HUDEP-2 (cell line): ENCODE results near the gene RAB38.

Source experiments
- DNase-seq, 76 experiments: peaks; one replicate each; lab custom pipeline; 2025; ENCODE audit not compliant: unreplicated experiment in 76 of 76; lab: John Stamatoyannopoulos, UW

RAB38 gene

DNA sequence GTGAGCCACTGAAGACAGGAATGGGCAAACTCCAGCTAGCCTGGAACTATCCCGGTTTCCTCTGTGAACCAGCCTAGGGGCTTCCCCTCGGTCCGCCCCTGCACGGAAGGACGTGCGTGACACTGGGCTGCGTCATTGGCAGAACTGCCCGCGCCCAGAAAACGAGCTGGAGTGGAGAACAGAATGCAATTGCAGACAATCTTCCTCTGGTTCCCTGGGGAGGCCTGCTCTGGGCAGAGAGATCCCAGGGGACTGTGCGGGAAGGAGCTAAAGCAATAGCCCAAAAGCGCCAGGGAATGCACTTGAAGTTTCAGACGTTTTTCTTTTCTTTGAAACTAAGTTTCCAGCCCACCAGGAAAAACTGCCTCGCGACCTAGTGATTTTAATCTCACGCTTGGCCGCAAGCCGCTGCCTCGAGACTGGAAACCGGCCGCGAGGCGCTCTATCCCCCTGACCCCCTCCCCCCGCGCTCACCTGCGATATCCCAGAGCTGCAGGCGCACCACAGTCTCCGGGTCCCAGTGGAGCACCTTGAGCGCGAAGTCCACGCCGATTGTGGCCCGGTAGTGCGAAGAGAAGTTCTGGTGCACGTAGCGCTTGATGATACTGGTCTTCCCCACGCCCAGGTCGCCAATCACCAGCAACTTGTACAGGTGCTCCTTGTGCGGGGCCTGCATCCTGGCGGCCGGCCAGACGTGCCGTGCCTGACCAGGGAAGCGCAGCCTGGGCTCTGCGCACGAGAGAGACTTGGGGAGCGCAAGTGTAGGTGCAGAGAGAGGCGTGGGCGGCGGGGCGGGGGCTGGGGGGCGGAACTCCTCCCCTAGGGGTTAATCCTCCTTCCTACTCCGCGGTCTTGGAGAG, at the start of gene RAB38:
TSS of gene RAB38 (minus strand) at position 735 of the 860 bp plus-strand sequence. CDS start at position 676, 59 bp downstream.
- DNase-seq, result peak in 11 of 76 experiments; percentile 4 to 35 (median 11)

DNA sequence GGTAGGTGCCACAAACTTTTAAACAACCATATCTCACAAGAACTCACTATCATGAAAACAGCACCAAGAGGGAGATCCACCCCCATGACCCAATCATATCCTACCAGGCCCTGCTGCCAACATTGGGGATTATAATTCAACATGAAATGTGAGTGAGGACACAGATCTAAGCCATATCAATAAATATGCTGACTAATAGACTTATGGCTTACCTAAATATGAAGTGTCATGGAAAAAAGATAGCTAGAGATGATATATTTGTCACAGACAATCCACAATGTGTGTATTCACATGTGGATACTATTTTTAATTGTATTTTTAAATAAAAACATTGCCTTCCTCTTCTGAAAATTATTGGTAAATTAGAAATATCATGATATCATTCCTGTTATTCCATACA, 38.2 kb upstream of the RAB38 start:
- peak in 1 of 76 experiments; percentile 9 for DNase-seq

- no peak for DNase-seq
Measured at GRCh38 chr11:88212300-88212699, 37.1 kb upstream of the RAB38 start.

- no peak for DNase-seq
Measured at GRCh38 chr11:88208745-88209144, 33.5 kb upstream of the RAB38 start.

- no peak for DNase-seq
Measured at GRCh38 chr11:88206751-88207150, 31.5 kb upstream of the RAB38 start.

DNA sequence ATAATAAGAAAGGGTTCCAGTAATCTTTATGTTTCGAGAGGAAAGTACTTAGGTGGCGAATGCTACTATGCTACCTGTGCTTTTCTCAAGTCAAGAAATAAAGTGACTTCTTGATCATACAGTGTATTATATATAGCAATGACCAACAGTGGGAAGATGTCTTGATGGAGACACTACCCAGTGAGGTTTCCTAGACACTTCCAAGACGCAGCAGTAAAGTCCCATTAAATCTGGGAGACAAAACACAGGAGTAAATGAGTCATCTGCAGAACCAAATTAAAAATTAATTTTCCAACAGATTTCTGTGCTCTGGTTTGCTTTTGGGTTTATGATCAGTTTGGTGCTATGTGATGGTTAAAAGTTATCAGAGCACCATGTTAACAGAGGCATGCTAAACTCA, 29.1 kb upstream of the RAB38 start:
- DNase-seq, result no peak

DNA sequence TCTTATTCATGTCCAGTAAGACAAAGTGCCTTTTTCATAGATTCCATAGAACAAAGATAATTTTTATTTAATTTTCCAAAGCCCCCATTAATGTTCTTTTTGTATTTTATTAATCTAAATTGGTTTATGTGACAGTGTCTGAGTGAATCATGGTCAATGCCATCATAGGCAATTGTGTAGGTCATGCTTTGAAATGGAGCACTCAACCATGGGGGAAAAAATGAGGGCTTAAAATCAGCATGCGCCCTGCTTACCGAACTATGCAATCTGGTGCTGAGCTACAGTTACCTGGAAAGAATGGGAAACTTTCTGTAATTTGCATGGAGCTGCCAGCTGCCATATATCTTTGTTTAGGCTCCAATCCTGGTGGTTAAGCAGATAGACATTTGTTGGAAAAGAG, 28.4 kb upstream of the RAB38 start:
- DNase-seq, result no peak

DNA sequence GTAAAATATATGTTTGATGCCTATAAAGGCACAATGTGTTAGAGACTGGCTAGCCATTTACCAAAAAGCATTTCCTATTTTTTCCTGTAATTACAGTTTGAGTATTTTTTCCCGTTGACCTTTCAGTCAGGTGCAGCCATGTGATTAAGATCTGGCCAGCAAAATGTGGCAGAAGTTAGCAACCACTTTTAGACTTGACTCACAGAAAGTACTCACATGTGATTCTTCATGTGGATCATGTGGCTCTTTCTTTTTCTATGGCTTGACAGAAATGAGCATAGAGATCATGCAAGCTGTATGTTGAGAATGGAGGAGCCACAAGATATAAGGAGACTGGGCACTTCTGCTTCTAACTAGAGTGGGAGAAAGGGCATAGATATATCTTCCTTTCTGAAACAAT, 27.3 kb upstream of the RAB38 start:
- no peak for DNase-seq

- DNase-seq, result no peak
Measured at GRCh38 chr11:88196393-88196792, 21.1 kb upstream of the RAB38 start.

- DNase-seq, result no peak
Measured at GRCh38 chr11:88195908-88196307, 20.7 kb upstream of the RAB38 start.

DNA sequence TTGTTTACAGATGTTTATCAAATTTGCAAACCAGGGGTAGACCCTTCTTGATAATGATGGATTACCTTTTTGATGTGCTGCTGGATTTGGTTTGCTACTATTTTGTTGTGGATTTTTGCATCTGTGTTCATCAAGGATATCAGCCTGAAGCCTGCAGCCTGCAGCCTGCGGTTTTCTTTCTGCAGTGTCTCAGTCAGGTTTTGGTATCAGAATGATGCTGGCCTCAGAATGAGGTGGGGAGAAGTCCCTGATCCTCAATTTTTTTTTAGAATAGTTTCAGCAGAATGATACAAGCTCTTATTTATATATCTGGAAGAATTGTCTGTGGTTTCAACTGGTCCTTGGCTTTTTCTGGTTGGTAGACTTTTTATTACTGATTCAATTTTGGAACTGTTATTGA, 19.7 kb upstream of the RAB38 start:
- no peak for DNase-seq

DNA sequence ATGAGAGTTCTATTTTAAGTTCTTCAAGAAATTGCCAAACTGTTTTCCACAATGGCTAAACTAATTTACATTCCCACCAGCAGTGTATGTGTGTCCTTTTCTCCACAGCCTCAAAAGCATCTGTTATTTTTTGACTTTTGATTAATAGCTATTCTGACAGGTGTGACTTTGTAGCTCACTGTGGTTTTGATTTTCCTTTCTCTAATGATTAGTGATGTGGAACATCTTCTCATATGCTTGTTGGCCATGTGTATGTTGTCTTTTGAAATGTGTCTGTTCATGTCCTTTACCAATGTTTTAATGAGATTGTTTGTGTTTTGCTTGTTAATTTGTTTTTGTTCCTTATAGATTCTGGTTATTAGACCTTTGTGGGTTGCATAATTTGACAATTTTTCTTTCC, 18.0 kb upstream of the RAB38 start:
- no peak for DNase-seq

GRCh38 chr11:88188932-88189253, 13.7 kb upstream of the RAB38 start:
- no peak for DNase-seq

GRCh38 chr11:88188251-88188931, 13.1 kb upstream of the RAB38 start:
- no peak for DNase-seq

- DNase-seq, result no peak
Measured at GRCh38 chr11:88183233-88183632, 8.0 kb upstream of the RAB38 start.

DNA sequence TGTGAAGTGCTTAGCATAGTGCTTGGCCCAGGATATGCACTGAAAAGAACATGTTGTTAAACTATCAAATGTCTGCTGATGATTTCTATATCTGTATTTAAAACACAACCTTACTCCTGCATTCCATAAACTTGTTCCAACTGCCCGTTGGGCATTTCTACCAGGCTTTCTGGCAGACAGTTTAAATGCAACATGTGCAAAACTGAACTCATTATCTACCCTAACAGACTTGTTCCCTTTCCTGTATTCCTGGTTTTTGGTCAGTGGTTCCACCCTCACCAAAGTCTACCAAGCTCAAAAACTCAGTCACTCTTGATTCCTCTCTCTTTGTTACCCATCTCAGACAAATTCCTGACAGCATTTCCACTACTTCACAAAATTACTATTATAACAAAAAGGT, 6.5 kb upstream of the RAB38 start:
- peak in 1 of 76 experiments; percentile 13 for DNase-seq

DNA sequence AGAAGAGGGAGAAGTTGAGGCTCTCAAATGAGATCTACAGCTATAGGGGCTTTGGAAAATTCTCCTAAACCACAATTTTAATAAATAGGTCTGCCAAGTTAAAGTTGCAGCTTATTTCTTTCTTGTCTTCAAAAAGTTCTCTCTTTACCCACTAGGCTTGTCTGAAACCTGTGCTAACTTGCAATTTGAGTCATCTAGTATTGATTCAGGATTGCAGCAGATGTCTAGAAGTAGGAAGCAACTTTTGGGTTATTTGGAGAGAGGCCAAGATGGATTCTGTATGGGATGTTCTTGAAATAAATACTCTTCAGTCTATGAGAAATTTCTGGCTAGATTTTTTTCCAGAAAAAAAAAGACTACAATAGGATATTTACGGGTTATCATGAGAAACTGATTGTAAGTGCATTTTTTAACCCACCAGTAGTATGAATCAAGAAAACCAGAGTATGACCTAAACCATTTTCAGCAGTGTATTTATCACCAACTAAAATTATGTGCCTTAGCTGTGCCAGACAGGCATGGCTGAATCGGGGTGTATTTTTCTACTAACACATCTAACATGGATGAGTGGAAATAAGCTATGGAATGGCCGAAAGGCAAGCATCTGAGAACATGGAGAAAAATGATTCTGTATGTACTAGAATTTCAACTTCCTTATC, 4.9 kb upstream of the RAB38 start:
- DNase-seq, result no peak

DNA sequence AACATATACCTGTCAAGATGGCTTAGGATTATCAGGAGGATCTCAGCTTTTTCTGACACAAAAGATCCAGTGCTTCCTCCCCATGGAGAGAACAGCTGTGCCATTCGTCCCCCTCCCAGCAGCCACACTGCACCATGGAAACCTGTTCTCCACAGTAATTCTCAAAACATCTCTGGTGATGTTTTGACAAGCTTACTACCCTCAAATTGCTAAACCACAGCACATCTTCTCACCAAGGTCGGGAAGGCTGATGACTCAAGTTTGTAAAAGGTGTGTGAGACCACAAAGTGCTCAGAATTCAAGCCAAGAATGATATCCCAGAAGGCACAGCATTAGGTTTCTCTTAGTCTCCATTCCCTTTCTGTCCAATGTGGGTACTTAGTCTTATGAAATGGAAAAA, 3.9 kb upstream of the RAB38 start:
- DNase-seq, result no peak

DNA sequence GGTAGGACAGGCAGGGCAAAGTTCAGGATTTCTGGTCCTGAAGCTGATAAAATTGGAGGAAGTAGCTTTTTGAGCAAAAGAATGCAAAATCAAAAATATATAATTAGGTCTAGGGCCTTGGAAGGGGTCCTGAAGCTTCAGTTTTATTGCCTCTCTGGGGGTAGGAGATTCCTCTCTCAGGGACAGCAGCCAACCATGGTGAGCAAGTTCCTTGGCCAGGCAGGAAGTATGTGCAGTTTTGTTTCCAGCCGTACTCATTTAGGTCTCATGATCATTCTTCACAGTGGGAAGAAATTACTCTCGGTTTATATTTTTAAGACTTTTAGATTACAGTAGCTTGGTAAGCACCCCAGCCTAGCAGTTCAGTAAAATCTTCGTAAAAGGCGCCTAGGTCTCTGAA, 2.9 kb upstream of the RAB38 start:
- no peak for DNase-seq

DNA sequence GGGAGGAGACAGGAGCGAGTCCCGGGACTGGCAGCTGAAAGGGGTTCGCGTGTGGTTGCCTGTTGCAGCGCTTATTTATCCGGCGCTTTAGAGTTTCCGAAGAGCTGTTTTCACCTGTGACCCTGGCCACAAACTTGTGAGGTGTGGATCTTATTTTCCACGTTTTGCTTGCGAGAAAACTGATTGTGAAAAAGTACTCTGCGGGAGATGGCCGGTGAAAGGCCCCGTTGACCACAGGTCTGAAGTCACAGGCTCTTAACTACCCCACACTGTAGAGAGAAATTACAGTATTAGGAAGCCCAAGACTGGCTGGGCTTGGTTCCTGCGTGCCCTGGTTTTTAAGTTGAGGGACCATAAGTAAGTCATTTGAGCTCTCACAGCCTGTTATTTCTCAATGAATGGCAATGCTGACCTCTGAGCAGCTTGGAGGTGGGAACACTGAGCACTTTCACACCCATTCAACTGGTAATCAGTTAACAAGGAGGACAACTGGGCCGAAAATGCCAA, 379 bp upstream of the RAB38 start:
- DNase-seq, result no peak

- no peak for DNase-seq
Measured at GRCh38 chr11:88173956-88174355, 1.3 kb downstream of the RAB38 start.

- DNase-seq, result no peak
Measured at GRCh38 chr11:88171982-88172381, 3.3 kb downstream of the RAB38 start.
